PC-9 (cell line): Measurements from ENCODE around the gene CTNNB1. TPM values are rescaled to one million over a fixed set of nuclear protein-coding genes. Genes with fewer than 3 reads are reported as not detected.

Source experiments
- BruUV-seq: library from RNA; stranded (reverse); fragments of 400-500 nt; replicated peaks from 2 replicates; lab custom pipeline; 2021; lab: Mats Ljungman, UMichigan
- CTCF ChIA-PET: fragments of 300-600 bp; sonication (Branson Sonifier 250); formaldehyde crosslinking; loops from one replicate; lab custom pipeline; 2022; ENCODE audit warnings: antibody characterized with exemption; lab: Charles Lee
- POLR2A ChIA-PET: fragments of 300-600 bp; sonication (Branson Sonifier 250); formaldehyde crosslinking; loops from one replicate; lab custom pipeline; 2022; ENCODE audit warnings: antibody characterized with exemption; ENCODE audit not compliant: unreplicated experiment; lab: Charles Lee
- DNase-seq, 2 experiments: peaks; one replicate each; pipeline versions ENCODE4 v3.0.0 to v3.0.0-alpha.2; 2015 to 2022; ENCODE audit warnings: mixed read lengths in 1 of 2
- H2AFZ ChIP-seq: fragments of 200-600 bp; sonication (generic); 2 replicates; pipeline ENCODE4 v1.8.1; 2017; ENCODE audit warnings: antibody characterized with exemption
- H3F3A ChIP-seq: fragments of 200-600 bp; sonication (generic); 2 replicates; pipeline ENCODE4 v1.8.1; 2017; ENCODE audit warnings: antibody characterized with exemption, mild to moderate bottlenecking, low read depth; ENCODE audit not compliant: insufficient read depth
- H3K27ac ChIP-seq: fragments of 200-600 bp; sonication (generic); 2 replicates; pipeline ENCODE4 v1.6.1; 2016; ENCODE audit warnings: mixed run types
- H3K27me3 ChIP-seq: fragments of 200-600 bp; sonication (generic); 2 replicates; pipeline ENCODE4 v1.6.1; 2016; ENCODE audit warnings: low read depth, mixed run types; ENCODE audit not compliant: insufficient read depth
- H3K36me3 ChIP-seq: fragments of 200-600 bp; sonication (generic); 2 replicates; pipeline ENCODE4 v1.6.1; 2016; ENCODE audit warnings: low read depth, mixed run types
- H3K4me1 ChIP-seq: fragments of 200-600 bp; sonication (generic); replicated peaks from 2 replicates; pipeline ENCODE4 v1.6.1; 2016; ENCODE audit warnings: mixed run types; ENCODE audit not compliant: insufficient read depth
- H3K4me2 ChIP-seq: fragments of 200-600 bp; sonication (generic); 2 replicates; pipeline ENCODE4 v1.6.1; 2017; ENCODE audit warnings: mixed run types
- H3K4me3 ChIP-seq: fragments of 200-600 bp; sonication (generic); 2 replicates; pipeline ENCODE4 v1.6.1; 2016; ENCODE audit warnings: mixed run types
- H3K79me2 ChIP-seq: fragments of 200-600 bp; sonication (generic); 2 replicates; pipeline ENCODE4 v1.6.1; 2017; ENCODE audit warnings: low read depth, mixed run types
- H3K9me2 ChIP-seq: fragments of 200-600 bp; sonication (generic); 2 replicates; pipeline ENCODE4 v1.8.1; 2017; ENCODE audit warnings: mild to moderate bottlenecking; ENCODE audit not compliant: insufficient read depth
- H3K9me3 ChIP-seq: fragments of 200-600 bp; sonication (generic); 2 replicates; pipeline ENCODE4 v1.8.1; 2016; ENCODE audit warnings: low read depth; ENCODE audit not compliant: insufficient read depth
- H4K20me1 ChIP-seq: fragments of 200-600 bp; sonication (generic); 2 replicates; pipeline ENCODE4 v1.8.1; 2017; ENCODE audit not compliant: insufficient read depth
- CTCF ChIP-seq: fragments of 200-600 bp; sonication (generic); conservative IDR thresholded peaks from 2 replicates; pipeline ENCODE4 v1.6.1; 2017; ENCODE audit warnings: mixed run types, antibody characterized with exemption, mild to moderate bottlenecking, moderate library complexity
- EZH2 ChIP-seq: fragments of 200-600 bp; sonication (generic); IDR thresholded peaks from 2 replicates; pipeline ENCODE4 v1.8.0; 2017; ENCODE audit warnings: antibody characterized with exemption, low read depth
- intact Hi-C: fragments of 100-400 bp; cut with micrococcal nuclease; formaldehyde crosslinking; loops from one replicate; pipeline ENCODE4 v1.10.0; 2022; ENCODE audit not compliant: unreplicated experiment
- total RNA-seq: library from RNA; stranded (reverse); gene quantifications from 2 replicates; pipeline ENCODE4 v1.2.3, GENCODE V29; 2021

CTNNB1 gene
- total RNA-seq, 1 experiment from 2014 or later: 251 TPM

GRCh38 chr3:41234823-41235721 lies 35.8 kb downstream of the CTNNB1 start:
- no peak for DNase-seq
- Histone ChIP-seq H3K36me3 (peaks cover 69% of the 10 kb centered on the region), H4K20me1 (0 out of 2 replicates have a peak, but pooled peaks cover 10% of the 10 kb centered on the region), H3K4me1 (no peaks in the 10 kb centered on the region), H3K27me3 (no peaks in the 10 kb centered on the region), H3F3A (peaks cover 21% of the 10 kb centered on the region; the same call in 1 of the 2 replicates), H3K79me2 (peaks cover 9% of the 10 kb centered on the region; the same call in 1 of the 2 replicates), H3K4me2 (no peak overlapping the region), H3K9me2 (no peaks in the 10 kb centered on the region), H3K4me3 (no peak overlapping the region), H2AFZ (no peak overlapping the region), H3K27ac (no peak overlapping the region), H3K9me3 (no peaks in the 10 kb centered on the region)
- POLR2A ChIA-PET: no interaction called here
- no peak for TF ChIP-seq CTCF
- no TSS peak for BruUV-seq
- intact Hi-C loops: no loop called here
- CTCF ChIA-PET: no interaction called here

- no peak for DNase-seq
- H2AFZ ChIP-seq: no peak overlapping the region
- peaks cover 23% of the 10 kb centered on the region; the same call in 1 of the 2 replicates for H3F3A ChIP-seq
- no TSS peak for BruUV-seq
- ChIA-PET CTCF (interaction anchor here (0.6 kb wide), 1 partner anchor 476 kb away, joined by 8 read pairs; no protein-coding TSS in a partner anchor), POLR2A (interaction anchor here (0.7 kb wide), 1 partner anchor 19 kb away, joined by 3 read pairs; no protein-coding TSS in a partner anchor)
- no peak overlapping the region for H3K27ac ChIP-seq
- no peak overlapping the region for H3K4me3 ChIP-seq
- intact Hi-C loops: no loop called here
- no peaks in the 10 kb centered on the region for H3K9me2 ChIP-seq
- no peak overlapping the region for H3K4me2 ChIP-seq
- H3K79me2 ChIP-seq: 0 out of 2 replicates have a peak, but pooled peaks cover 3% of the 10 kb centered on the region
- H4K20me1 ChIP-seq: 0 out of 2 replicates have a peak, but pooled peaks cover 10% of the 10 kb centered on the region
- H3K4me1 ChIP-seq: no peaks in the 10 kb centered on the region
- TF ChIP-seq CTCF: no peak
- TF ChIP-seq EZH2: no peak
- peaks cover 66% of the 10 kb centered on the region for H3K36me3 ChIP-seq
- no peaks in the 10 kb centered on the region for H3K9me3 ChIP-seq
- no peaks in the 10 kb centered on the region for H3K27me3 ChIP-seq
These were observed 36.9 kb downstream of the CTNNB1 start for GRCh38 chr3:41236228-41236627.

- Histone ChIP-seq H3K79me2 (no peaks in the 10 kb centered on the region), H3K9me2 (no peaks in the 10 kb centered on the region), H3K27me3 (no peaks in the 10 kb centered on the region), H4K20me1 (peaks cover 9% of the 10 kb centered on the region; the same call in 1 of the 2 replicates), H3K9me3 (no peaks in the 10 kb centered on the region), H3K27ac (0 out of 2 replicates have a peak overlapping the region, but pooled peaks have one; percentile 3), H3F3A (peaks cover 28% of the 10 kb centered on the region; the same call in 1 of the 2 replicates), H3K4me1 (no peaks in the 10 kb centered on the region), H3K4me2 (no peak overlapping the region), H2AFZ (no peak overlapping the region), H3K36me3 (peaks cover 70% of the 10 kb centered on the region), H3K4me3 (no peak overlapping the region)
- TF ChIP-seq EZH2: no peak
- no peak for TF ChIP-seq CTCF
- no TSS peak for BruUV-seq
- ChIA-PET POLR2A (no interaction called here), CTCF (no interaction called here)
- DNase-seq: no peak
- intact Hi-C loops: no loop called here
These were observed 38.6 kb downstream of the CTNNB1 start for GRCh38 chr3:41237907-41238306.
